Right atrium auricular region (tissue), 2 donors: ENCODE data around the gene FHL2. TPM values are rescaled to one million over a fixed set of nuclear protein-coding genes. Genes with fewer than 3 reads are reported as not detected.

Experiments
- DNase-seq: peaks from one replicate; pipeline ENCODE4 v3.0.0-alpha.2; 2019; ENCODE audit warnings: low spot score
- H3K27ac ChIP-seq, 2 donors: fragments of 200-600 bp; sonication (generic); 1 replicate in 1 of 2; 2 replicates in 1 of 2; pipeline ENCODE4 v1.5.1; 2016 to 2019
- H3K27me3 ChIP-seq, 2 donors: fragments of 200-600 bp; sonication (generic); one replicate each; pipeline versions ENCODE4 v1.5.1 to v1.6.0; 2017 to 2019
- H3K36me3 ChIP-seq: fragments of 200-600 bp; sonication (generic); one replicate; pipeline ENCODE4 v1.5.1; 2016
- H3K4me1 ChIP-seq, 2 donors: fragments of 200-600 bp; sonication (generic); one replicate each; pipeline versions ENCODE4 v1.5.1 to v1.6.0; 2017 to 2019
- H3K4me3 ChIP-seq, 2 donors: fragments of 200-600 bp; sonication (generic); 1 replicate in 1 of 2; 2 replicates in 1 of 2; pipeline ENCODE4 v1.5.1; 2017 to 2019; ENCODE audit warnings: mild to moderate bottlenecking in 1 of 2, moderate library complexity in 1 of 2
- H3K9me3 ChIP-seq, 2 donors: fragments of 200-600 bp; sonication (generic); one replicate each; pipeline ENCODE4 v1.5.1; 2019
- total RNA-seq, 2 donors: library from RNA; depleted of rRNA; stranded (reverse); fragments of >200 nt; gene quantifications; one replicate each; pipeline ENCODE4 v1.1.0, GENCODE V29; 2016
- TF ChIP-seq, protein P1 (sequence below), 2 donors: fragments of 200-600 bp; sonication (generic); IDR thresholded peaks; one replicate each; pipeline ENCODE4 v1.5.1; 2019; ENCODE audit warnings: antibody characterized with exemption in 2 of 2

Gene FHL2
- total RNA-seq, 2 donors from 2014 or later: 141 to 356 TPM

DNA sequence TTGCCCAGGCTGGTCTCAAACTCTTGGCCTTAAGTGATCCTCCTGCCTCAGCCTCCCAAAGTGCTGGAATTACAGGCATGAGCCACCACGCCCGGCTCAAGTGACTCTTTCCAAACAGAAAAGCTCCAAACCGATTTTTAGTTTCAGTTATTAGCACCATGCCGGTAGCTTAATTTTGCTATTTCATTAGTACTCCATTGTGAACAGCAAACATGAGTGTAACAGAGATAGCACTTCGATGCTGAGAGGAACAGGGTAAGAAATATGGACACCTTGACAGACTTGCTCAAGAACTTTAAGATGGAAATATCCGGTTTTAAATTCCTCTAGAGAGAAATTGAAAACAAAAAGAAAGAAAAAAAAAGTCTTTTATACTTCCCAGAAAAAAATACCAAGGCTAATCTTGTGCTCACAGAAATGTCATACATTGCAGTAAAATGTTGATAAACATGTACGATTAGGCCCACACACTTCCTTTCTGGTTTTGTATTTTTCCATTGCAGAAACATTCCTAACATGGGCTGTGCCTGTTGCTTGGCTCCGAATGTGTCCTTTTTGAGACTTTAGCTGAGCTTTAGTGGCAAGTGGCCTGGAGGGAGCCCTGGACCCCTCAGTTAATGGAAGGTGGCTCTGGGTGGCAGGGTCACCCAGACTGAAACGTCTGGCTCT is 18.3 kb downstream of the FHL2 start:
- Histone ChIP-seq H3K27ac (peak overlapping the region; percentile 63 to 65), H3K27me3 (no peaks in the 10 kb centered on the region), H3K4me3 (no peak overlapping the region), H3K4me1 (peaks cover 0 to 78% of the 10 kb centered on the region in 2 donors), H3K36me3 (peaks cover 36% of the 10 kb centered on the region), H3K9me3 (no peaks in the 10 kb centered on the region)
- DNase-seq: peak; percentile 61
- TF ChIP-seq, protein P1, sequence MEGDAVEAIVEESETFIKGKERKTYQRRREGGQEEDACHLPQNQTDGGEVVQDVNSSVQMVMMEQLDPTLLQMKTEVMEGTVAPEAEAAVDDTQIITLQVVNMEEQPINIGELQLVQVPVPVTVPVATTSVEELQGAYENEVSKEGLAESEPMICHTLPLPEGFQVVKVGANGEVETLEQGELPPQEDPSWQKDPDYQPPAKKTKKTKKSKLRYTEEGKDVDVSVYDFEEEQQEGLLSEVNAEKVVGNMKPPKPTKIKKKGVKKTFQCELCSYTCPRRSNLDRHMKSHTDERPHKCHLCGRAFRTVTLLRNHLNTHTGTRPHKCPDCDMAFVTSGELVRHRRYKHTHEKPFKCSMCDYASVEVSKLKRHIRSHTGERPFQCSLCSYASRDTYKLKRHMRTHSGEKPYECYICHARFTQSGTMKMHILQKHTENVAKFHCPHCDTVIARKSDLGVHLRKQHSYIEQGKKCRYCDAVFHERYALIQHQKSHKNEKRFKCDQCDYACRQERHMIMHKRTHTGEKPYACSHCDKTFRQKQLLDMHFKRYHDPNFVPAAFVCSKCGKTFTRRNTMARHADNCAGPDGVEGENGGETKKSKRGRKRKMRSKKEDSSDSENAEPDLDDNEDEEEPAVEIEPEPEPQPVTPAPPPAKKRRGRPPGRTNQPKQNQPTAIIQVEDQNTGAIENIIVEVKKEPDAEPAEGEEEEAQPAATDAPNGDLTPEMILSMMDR (IDR thresholded peaks at IDR 0.05): no peak

DNA sequence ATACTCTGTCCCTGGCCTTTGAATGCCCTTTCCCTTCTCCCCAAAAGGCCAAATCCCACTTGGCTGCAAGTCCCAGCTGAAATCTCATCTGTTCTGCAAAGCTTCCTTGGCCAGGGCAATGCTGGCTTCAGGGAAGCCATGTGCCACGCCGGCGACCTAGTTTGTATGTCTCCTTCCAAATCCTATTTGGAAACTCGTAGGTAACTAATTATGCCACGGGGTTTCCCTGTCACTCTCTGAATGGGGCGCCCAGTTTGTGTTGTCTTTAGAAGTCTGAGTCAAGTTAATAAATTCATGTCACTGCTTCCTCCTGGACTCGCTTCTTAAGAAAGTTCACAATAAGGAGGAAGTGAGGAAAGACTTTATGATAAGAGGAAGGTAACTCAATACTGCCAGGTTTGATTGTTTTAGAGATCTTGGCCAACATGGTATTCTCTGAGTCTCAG is 19.1 kb downstream of the FHL2 start:
- Histone ChIP-seq H3K27me3 (no peaks in the 10 kb centered on the region), H3K9me3 (no peaks in the 10 kb centered on the region), H3K27ac (peak overlapping the region; percentile 63 to 65), H3K4me3 (no peak overlapping the region), H3K36me3 (peaks cover 28% of the 10 kb centered on the region), H3K4me1 (peaks cover 0 to 85% of the 10 kb centered on the region in 2 donors)
- TF ChIP-seq, protein P1 (IDR thresholded peaks at IDR 0.05): no peak
- peak; percentile 43 for DNase-seq

DNA sequence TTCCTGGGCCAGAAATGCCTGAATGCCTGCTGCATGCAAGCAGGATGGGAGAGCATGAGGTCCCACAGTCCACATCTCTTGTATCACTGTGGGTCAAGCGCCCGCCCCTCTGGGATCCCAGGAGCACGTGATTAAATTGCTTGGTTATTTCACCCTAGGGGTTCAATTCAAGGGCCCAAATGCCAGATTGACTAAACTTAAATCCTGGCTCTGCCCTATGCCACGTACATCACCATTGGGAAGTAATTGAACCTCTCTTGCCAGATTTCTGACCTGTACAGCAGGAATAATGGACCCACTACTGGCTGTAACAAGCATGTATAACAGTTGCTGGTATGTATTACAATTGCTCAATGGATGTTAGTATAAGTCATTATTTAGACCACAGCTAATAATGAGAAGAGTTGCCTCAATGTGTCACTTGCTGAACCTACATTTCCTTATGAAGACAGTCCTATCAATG is 19.9 kb downstream of the FHL2 start:
- Histone ChIP-seq H3K27me3 (no peaks in the 10 kb centered on the region), H3K4me1 (peaks cover 0 to 90% of the 10 kb centered on the region in 2 donors), H3K9me3 (no peaks in the 10 kb centered on the region), H3K27ac (peak overlapping the region in 1 of 2 donors; percentile 3), H3K4me3 (no peak overlapping the region), H3K36me3 (peaks cover 20% of the 10 kb centered on the region)
- TF ChIP-seq, protein P1 (IDR thresholded peaks at IDR 0.05): no peak
- DNase-seq: peak; percentile 52

DNA sequence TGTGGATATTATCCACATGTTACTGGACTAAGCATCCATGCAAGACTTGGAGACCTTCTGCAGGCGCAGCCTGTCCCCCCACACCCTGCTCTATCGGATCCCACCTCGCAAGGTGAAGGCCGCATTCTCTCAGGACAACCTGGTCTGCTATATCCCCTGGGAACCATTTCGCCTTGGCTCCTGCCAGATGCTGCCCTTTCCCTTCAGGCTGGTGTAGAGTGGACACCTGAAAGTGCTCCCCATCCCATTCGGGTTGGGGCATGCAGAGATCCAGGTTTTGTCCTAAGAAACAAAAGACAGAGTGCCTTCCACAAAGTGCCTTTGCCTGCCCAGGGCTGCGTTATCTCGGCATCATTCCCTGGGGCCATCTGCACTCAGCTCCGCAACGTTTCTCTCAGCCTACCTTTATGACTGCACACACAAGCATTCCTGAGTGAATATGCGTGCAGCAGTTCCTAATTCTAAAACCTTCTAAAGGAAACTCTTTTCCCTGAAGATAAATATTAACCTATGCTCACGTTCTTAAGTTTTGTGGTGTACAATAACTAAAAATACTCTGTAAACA is 20.5 kb downstream of the FHL2 start:
- H3K9me3 ChIP-seq: no peaks in the 10 kb centered on the region
- H3K4me1 ChIP-seq: peaks cover 0 to 90% of the 10 kb centered on the region in 2 donors
- H3K36me3 ChIP-seq: peaks cover 16% of the 10 kb centered on the region
- no peak overlapping the region for H3K4me3 ChIP-seq
- TF ChIP-seq, protein P1 (IDR thresholded peaks at IDR 0.05): no peak
- H3K27me3 ChIP-seq: no peaks in the 10 kb centered on the region
- peak overlapping the region in 1 of 2 donors; percentile 3 for H3K27ac ChIP-seq
- DNase-seq: peak; percentile 44

DNA sequence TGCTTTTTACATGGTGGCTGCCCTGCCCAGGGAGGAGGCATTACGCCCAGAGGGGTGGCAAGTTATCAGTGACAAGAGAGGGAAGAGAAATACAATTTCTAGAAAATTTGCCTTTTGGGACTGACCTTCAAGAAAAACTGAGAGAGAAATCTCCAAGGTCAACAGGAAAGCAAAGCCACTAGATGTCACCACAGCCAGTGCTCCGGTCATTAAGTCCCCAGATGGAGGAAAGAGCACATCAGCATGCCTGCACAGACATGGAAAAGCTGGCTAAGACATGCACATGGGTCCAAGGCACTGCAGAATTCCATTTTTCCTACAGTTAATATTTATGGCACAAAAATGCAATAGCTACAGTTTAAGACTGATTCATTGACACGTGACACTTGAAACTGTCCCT is 21.0 kb downstream of the FHL2 start:
- Histone ChIP-seq H3K27ac (no peak overlapping the region), H3K4me1 (peaks cover 0 to 90% of the 10 kb centered on the region in 2 donors), H3K36me3 (peaks cover 20% of the 10 kb centered on the region), H3K4me3 (no peak overlapping the region), H3K27me3 (no peaks in the 10 kb centered on the region), H3K9me3 (no peaks in the 10 kb centered on the region)
- DNase-seq: no peak
- TF ChIP-seq, protein P1 (IDR thresholded peaks at IDR 0.05): peak in 1 of 2 donors; percentile 44
